ENCODE measurements around the gene IDH3A. TPM values are rescaled to one million over a fixed set of nuclear protein-coding genes. Genes with fewer than 3 reads are reported as not detected.

IDH3A gene
- total RNA-seq, 1 donor from 2014 or later: 71.6 TPM

DNA sequence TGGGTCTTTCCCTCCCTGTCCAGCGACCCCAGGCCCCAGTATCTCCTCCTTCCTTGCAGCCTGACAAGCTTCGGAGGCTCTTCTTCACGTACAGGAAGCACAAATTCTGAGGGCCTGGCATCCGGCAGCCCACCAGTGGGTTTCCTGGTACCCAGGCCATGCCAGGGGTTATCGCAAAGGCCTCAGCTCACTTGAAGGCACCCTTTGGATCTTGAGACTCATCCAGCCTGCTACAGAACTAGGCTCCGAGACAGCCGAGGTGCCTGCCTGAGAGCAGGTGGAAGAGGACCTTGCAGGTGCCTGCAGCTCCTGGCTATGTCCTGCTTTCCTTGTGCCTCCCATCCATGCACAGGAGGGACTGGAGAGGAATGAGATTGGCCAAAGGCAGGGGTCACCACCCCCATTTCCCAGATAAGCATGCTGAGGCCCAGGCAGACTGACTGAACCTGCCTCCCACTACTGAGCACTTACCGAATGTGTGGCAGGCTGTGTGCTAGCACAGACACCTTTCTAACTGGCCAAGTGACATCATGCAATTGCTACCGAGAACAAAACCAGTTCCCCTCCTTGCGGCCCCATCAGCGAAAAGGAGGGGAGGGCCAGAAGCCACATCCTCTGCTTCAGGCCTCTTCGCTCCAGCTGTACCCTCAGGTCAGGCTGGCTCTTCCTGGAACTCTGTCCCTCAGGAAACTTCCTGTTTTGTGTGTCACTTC lies 45.6 kb upstream of the IDH3A start:
- intact Hi-C loops (cut with DNase I): no loop called here
- TF ChIP-seq, protein P1, sequence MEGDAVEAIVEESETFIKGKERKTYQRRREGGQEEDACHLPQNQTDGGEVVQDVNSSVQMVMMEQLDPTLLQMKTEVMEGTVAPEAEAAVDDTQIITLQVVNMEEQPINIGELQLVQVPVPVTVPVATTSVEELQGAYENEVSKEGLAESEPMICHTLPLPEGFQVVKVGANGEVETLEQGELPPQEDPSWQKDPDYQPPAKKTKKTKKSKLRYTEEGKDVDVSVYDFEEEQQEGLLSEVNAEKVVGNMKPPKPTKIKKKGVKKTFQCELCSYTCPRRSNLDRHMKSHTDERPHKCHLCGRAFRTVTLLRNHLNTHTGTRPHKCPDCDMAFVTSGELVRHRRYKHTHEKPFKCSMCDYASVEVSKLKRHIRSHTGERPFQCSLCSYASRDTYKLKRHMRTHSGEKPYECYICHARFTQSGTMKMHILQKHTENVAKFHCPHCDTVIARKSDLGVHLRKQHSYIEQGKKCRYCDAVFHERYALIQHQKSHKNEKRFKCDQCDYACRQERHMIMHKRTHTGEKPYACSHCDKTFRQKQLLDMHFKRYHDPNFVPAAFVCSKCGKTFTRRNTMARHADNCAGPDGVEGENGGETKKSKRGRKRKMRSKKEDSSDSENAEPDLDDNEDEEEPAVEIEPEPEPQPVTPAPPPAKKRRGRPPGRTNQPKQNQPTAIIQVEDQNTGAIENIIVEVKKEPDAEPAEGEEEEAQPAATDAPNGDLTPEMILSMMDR (IDR thresholded peaks at IDR 0.05): no peak
- no peaks in the 10 kb centered on the region for H3K9me3 ChIP-seq
- no peaks in the 10 kb centered on the region for H3K27me3 ChIP-seq
- H3K4me3 ChIP-seq: no peak overlapping the region
- H3K27ac ChIP-seq: peak overlapping the region; percentile 42
- peak; percentile 63 for DNase-seq
- no peaks in the 10 kb centered on the region for H3K36me3 ChIP-seq
- ATAC-seq: peak; percentile 40
- H3K4me1 ChIP-seq: peaks cover 26% of the 10 kb centered on the region

DNA sequence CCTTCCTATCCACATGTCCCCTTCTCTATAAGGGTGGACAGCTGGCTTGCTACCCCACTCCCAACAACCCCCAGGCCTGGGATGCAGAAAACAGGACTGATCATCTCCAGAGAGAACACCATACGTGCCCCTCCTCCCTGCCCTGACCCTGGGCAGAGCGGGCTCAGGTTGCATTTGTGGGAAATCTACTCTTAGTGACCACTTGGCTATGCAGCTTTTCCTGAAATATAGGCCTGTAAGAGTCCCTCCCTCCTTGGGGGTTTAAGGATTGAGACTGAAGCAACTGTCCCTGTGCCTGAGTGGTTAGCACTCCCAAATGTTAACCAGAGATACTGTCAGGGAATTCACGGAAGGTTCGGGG lies 45.1 kb upstream of the IDH3A start:
- DNase-seq: no peak
- TF ChIP-seq, protein P1 (IDR thresholded peaks at IDR 0.05): no peak
- H3K9me3 ChIP-seq: no peaks in the 10 kb centered on the region
- H3K4me3 ChIP-seq: no peak overlapping the region
- ATAC-seq: no peak
- H3K27ac ChIP-seq: peak overlapping the region; percentile 17
- peaks cover 26% of the 10 kb centered on the region for H3K4me1 ChIP-seq
- no peaks in the 10 kb centered on the region for H3K36me3 ChIP-seq
- intact Hi-C loops (cut with DNase I): no loop called here
- H3K27me3 ChIP-seq: no peaks in the 10 kb centered on the region

DNA sequence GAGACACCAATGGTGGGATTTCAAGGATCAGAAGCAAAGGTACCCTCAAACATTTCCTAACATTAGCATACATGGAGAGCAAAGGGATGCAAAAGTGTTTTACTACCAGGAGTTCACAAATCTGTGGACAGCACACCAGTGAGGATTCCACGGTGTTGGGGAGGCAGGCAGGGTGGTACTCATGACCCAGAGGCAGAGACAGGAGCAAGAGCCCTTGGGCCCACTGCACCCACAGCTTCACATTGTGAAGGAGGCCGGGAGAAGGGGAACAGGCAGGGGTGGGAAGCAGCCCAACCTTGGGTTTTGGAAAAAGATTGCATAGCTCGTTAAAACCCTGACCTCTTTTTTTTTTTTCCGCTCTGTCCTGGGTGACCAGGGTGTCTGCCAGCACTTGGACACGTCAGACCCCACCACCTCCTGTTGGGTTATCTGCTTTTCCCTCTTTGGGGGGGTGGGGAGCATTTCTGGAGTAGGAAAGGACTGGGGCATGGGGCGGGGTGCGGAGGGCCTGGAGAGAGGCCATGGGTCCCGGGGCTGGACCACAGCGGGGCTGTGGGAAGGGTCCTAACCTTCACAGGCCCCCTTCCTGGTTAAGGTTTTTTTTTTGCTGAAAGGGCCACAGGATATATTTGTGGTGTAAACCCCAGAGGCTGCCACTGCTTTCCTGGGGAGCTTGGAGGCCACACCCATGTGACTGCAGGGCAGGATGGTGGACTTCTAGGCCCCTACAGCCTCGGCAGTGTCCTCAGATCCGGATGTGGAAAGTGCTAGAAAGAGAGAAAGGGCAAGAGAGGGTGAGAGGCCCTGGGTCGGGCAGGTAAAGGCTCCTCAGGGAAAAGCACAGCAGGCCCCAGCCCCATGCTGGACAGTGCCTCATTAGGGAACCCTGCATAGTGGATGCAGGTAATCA lies 44.3 kb upstream of the IDH3A start:
- H3K27ac ChIP-seq: peak overlapping the region; percentile 17
- DNase-seq (peak; percentile 37), ATAC-seq (no peak)
- H3K4me3 ChIP-seq: no peak overlapping the region
- H3K4me1 ChIP-seq: peaks cover 26% of the 10 kb centered on the region
- no peaks in the 10 kb centered on the region for H3K36me3 ChIP-seq
- no peaks in the 10 kb centered on the region for H3K27me3 ChIP-seq
- no peaks in the 10 kb centered on the region for H3K9me3 ChIP-seq
- intact Hi-C loops (cut with DNase I): loop anchor here (5.0 kb wide), 1 partner anchor 138 kb away; no protein-coding TSS in a partner anchor
- TF ChIP-seq, protein P1 (IDR thresholded peaks at IDR 0.05): no peak

DNA sequence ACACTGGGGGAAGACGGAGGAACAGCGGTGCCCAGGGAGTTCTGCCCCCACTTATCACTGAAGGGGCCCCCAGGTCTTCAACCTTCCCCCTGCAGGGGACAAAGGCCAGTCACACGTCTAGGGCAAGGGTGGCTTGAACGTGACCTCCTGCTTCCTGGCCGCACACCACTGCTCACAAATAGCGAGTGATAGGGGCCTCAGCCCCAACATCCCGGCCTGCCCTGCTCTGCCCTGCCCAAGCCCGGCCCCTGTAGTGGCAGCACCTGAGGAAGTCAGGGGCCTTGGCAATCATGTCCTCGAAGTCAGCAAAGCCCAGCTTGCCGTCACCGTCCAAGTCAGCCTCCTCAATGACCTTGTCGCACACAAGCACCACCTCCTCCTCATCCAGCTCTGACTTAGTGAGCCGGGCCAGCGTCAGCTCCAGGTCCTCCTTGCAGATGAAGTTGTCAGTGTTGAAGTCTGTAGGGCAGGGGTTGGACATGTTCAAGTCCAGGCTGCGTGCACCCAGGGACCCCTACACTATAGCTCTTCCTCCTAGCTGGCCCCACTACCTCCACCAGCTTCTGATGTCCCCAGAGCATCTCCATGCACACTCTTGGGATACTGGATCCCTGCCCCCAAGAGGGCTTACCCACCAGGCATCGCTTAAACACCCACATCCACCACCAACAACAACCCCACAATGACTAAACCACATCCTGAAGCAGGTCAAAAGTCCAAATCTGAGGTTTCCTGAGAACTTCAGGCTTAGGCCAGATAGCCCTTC lies 43.5 kb upstream of the IDH3A start:
- intact Hi-C loops (cut with DNase I): loop anchor here (5.0 kb wide), 1 partner anchor 138 kb away; no protein-coding TSS in a partner anchor
- ATAC-seq: no peak
- Histone ChIP-seq H3K27me3 (no peaks in the 10 kb centered on the region), H3K27ac (no peak overlapping the region), H3K36me3 (no peaks in the 10 kb centered on the region), H3K4me3 (no peak overlapping the region), H3K9me3 (no peaks in the 10 kb centered on the region), H3K4me1 (peaks cover 26% of the 10 kb centered on the region)
- TF ChIP-seq, protein P1 (IDR thresholded peaks at IDR 0.05): no peak
- DNase-seq: peak; percentile 53

DNA sequence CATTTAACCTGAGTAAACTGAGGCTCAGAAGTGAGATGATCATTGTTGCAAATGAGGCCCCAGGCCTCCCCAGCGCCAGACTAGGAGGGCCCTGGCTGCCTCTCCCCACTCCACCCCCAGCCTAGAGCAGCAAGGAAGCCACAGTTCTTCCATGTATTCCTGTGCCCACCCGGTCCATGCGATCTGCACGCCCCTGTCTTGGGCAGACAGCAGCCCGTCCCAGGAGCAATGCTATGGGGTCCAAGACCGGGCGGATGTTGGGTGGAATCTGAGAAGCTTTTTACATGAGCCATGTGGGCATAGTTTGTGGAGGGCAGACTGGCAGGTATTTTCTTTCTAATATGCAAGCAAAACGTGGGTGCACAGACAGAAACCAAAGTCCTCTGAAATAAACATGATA lies 41.7 kb upstream of the IDH3A start:
- H3K9me3 ChIP-seq: no peaks in the 10 kb centered on the region
- no peak overlapping the region for H3K4me3 ChIP-seq
- H3K27ac ChIP-seq: no peak overlapping the region
- H3K27me3 ChIP-seq: no peaks in the 10 kb centered on the region
- DNase-seq (peak; percentile 56), ATAC-seq (no peak)
- H3K4me1 ChIP-seq: peaks cover 26% of the 10 kb centered on the region
- intact Hi-C loops (cut with DNase I): loop anchor here (5.0 kb wide), 1 partner anchor 140 kb away; no protein-coding TSS in a partner anchor
- TF ChIP-seq, protein P1 (IDR thresholded peaks at IDR 0.05): no peak
- H3K36me3 ChIP-seq: no peaks in the 10 kb centered on the region
